CD1c-positive myeloid dendritic cell (primary cell): ENCODE measurements around the gene DHDH.
"Not testable (repeated sequence)": the region's sequence is repeated elsewhere in the genome, so short reads cannot be mapped to it uniquely, and the experiment has no call there.

ENCODE experiments used
- DNase-seq: peaks from one replicate; pipeline ENCODE4 v3.0.0-alpha.2; 2016; ENCODE audit errors: extremely low spot score

The DHDH gene

DNA sequence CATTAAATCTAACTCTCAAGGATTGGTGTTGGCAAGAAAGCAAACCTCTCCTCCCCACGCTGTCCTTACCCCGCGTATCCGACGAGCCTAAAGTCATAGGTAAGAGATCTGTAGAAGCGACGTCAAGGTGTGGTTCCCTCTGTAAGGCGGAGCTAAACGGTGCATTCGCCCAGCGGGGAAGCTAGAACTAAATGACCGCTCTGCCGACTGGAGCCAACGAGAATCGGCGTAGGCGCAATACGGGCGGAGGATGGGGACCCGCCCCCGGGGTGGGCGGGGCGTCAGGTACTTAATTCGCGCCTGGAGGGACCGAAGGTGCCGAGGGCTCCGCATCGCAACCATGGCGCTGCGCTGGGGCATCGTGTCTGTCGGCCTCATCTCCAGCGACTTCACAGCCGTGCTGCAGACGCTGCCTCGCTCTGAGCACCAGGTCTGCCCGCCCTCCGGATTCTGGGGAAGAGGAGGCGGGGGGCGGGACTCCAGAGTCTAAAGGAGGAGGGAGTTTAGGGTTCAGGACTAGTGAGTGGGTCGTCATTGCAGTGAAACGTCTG lies at the start of gene DHDH:
DHDH (plus strand) TSS at position 318 of the 551 bp plus-strand sequence; CDS start at position 341, 23 bp downstream.
- peak; percentile 82 for DNase-seq

DNA sequence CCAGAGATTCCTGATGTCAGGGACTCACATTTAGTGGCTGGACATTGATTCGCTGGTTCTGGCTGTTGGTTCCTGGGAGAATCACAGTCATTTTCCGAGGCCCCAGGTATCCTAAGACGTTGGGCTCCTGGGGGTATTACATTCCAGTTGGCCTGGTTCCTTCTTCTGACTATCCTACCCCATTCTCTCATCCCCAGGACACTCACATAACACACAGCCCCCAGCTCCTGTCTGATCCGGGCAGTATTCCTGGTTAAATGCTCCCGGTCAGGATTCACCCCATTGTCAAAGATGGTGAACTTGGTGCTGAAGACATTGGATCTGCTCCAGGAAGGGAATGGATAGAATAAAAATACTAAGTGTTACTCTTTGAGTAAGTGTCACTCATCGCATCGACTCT lies 49.8 kb upstream of the DHDH start:
- no peak for DNase-seq

DNA sequence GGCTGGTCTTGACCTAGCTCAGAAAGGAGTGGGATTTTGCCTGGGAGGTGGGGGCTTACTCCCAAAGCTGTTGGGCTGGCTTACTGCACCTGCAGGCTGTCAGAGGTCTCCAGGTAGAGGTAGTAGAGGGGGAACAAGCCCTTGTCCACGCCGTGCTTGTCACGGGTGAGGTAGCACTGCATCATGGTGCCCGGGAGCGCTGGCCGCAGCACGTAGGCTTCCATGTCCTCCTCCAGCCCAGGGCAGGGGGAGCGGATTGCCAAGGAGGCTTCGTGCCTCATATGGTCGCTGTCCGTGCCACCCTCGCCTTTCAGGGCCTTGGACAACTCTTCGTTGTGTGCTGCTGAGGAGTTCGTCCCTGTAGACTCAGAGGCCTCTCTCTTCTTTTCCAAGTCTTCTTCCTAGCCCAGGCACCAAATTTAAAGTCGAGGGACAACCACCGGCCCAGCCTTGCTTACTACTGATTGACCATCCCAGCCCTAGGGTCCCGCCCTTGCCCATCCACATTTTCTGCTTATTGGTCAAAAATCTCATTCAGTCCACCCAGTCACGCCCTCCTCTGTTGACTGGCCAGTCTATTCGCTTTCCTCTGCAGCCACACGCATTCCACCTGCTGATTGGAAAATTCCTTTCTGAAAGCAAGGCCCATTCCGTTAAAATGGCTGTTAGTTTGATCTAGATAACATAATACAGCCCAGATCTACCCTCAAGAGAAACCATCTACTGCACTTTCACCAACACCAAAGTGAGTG lies 45.5 kb upstream of the DHDH start:
- DNase-seq: no peak

DNA sequence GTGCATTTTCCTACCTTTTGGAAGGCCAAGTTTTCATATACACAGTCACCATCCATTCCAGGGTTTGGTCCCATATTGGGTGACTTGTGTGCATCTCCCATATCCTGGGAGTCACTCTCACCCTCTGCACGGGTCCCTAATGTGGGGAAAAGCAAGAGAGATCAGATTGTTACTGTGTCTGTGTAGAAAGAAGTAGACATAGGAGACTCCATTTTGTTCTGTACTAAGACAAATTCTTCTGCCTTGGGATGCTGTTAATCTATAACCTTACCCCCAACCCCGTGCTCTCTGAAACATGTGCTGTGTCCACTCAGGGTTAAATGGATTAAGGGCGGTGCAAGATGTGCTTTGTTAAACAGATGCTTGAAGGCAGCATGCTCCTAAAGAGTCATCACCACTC lies 44.0 kb upstream of the DHDH start:
- not testable (repeated sequence) for DNase-seq

DNA sequence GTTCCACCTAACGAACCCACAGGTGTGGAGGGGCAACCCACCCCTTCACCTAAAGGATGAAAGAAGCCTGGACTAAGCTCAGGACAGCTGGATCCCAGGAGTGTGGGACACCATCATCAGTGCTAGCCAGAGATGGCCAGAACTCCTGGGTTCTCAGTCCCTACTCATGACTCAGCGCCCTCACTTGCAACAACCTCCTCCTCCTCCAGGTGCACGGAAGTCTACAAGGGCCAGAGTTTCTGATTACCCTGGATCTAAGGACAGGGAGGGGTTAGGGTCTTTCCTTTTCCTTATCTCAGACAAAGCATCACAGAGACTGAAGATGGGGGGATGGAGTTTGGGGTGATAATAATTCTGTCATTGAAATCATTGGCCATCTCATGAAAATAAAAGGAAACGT lies 42.9 kb upstream of the DHDH start:
- DNase-seq: no peak

DNA sequence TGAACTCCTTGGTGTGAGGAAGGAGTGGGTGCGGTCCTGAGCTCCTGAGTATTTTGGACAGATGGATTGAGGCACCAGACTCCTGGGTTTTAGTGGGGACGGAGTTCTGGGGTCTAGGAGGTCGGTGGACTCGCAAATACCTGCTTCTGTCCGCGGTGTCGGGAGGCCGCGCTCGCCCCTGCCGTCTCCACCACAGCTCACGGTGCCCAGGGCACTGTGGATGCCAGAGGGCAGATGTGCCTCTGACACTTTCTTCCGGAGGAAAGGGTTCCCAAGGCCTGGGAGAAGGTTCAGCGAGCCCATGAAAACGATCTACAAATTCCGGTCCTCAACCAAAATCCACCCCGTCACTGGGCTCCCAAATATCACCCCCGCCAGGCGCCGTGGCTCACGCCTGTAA lies 38.3 kb upstream of the DHDH start:
- DNase-seq: no peak

DNA sequence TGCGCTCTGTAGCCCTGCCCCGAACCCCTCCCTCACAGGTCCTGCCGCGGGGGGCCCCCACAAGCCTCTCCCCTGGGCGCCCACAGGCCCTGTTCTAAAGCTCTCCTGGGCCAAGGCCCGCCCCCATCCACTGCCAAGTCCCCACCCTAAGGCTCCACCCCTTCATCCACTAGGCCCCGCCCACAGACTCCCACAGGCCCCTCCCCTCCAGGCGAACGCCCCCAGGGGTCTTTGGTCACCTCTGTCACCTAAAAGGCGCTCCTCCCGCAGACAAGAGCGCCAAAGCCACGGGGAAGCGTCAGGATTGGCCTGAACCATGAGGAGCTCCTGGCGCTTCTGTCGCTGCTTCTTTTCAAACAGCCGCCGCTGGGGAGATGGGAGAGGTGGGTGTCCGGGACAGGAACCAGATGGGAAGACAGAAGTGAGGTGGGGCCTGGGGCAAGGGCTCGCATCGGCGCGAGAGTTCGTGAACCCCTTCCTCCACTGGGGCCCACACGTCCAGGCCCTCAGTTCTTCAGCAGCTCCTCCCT lies 37.2 kb upstream of the DHDH start:
- no peak for DNase-seq

DNA sequence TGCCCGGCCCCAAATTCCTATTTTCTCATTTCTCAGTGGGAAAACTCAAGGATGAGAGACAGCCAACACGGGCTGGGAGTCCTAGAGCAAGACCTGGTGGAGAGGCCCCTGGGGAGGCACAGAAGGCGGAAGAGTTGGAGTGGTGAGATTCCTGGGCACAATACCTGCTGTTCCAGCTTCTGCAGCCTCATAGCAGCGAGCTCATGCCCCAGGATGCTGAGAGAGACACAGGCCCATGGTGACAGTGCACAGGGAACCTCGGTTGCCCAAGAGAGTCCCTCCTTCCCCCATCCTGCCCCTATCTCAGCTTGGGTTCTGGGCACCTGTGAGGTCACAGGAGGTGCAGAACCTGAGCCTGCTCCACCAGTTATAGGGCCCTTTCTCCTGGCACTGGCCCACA lies 36.3 kb upstream of the DHDH start:
- DNase-seq: no peak

DNA sequence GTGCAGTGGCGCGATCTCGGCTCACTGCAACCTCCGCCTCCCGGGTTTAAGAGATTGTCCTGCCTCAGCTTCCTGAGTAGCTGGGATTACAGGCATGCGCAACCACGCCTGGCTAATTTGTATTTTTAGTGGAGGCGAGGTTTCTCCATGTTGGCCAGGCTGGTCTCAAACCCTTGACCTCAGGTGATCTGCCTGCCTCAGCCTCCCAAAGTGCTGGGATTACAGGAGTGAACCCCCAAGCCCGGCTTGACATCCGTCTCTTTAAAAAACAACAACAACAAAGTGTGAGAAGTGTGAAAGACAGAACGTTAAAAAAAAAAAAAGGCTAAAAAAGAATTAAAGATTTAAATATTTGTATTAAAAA lies 34.1 kb upstream of the DHDH start:
- not testable (repeated sequence) for DNase-seq

DNA sequence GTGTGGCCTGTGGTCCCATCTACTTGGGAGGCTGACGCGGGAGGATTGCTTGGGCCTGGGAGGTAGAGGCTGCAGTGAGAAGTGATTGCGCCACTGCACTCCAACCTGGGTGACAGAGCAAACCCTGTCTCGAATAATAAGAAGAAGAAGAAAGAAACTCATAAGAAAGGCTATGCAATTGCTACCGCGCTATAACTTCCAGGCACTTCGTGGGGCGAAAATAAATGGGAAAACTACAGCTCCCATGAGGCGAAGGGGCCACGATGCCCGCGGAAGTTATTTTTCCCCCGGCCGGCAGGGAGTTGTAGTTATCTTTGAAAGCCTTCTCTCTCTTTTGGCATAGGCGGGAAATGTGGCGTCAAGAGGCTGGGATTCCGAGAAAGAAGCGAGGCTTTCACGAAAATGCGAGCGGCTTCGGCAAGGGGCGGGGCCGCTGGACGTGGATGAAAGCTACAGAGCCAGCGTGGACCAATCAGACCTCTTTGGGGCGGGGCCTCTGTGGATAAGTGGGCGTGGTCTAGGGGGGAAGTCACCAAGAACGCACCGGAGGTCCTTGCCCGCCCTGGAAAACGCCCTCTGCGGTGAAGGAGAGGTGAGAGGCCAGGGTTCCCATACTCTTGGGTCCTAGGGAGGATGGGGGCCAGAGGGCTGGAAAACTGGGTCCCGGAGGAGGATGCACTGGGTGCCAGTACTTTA lies 33.6 kb upstream of the DHDH start, which contains the start of gene NUCB1:
NUCB1 (plus strand) TSS at position 532 of the 696 bp plus-strand sequence. CDS start 485 bp downstream, outside the sequence.
- peak; percentile 100 for DNase-seq

DNA sequence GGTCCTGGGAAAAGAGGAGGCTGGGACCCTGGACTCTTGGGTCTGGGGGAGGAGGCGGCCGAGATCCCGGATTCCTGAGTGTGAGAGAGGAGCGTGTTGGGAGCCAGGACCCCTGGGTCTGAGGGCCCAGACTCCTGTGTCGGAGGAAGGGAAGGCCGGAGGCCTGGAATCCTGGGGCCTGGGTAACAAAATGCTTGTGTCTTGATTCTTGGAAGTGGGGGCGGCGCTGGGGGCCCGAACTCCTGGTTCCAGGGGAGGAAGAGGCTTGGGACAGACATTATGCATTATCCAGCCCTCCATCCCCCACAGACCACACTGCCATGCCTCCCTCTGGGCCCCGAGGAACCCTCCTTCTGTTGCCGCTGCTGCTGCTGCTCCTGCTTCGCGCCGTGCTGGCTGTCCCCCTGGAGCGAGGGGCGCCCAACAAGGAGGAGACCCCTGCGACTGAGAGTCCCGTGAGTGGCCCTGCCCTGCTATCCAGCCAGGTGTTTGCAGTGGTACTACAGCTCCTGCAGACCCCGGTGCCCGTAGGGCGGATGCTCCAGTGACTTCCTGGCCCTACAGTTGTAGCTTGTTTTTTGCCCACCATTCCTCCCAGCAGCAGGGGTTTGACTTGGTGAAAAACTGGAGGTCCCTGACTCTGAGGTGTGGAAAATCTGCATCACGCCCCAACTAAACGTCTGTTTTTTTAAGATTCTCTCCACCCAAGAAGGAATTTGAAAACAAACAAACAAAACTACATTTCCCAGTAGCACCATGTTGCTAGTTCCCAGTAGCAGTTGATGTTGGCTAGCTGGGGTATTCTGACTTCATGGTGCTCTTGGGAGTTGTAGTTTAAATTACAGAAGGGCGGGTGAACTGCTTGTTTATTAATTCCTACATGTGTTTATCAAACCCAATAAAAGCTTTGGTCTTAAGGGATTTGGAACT lies 32.8 kb upstream of the DHDH start:
- DNase-seq: peak; percentile 55

DNA sequence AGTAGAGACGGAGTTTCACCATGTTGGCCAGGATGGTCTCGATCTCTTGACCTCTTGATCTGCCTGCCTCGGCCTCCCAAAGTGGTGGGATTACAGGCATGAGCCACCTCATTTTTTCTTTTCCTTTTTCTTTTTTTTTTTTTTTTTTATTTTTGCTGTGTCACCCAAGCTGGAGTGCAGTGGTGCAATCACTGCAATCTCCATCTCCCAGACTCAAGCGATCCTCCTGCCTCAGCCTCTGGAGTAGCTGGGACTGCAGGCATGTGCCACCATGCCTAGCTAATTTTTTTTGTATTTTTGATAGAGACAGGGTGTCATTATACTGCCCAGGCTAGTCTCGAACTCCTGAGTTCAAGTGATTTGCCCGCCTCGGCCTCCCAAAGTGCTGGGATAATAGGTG lies 31.2 kb upstream of the DHDH start:
- DNase-seq: not testable (repeated sequence)

DNA sequence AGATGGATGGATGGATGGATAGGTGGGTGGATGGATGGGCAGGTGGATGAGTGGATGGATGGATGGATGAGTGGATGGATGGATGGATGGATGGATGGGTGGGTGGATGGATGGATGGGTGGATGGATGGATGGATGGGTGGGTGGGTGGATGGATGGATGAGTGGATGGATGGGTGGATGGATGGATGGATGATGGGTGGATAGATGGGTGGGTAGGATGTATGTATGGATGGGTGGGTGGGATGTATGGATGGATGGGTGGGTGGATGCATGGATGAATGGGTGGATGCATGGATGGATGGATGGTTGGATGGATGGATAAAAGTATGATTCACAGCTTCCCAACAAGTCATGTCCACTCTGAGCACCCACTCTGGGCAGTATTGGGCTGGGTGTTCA lies 29.7 kb upstream of the DHDH start:
- DNase-seq: not testable (repeated sequence)

DNA sequence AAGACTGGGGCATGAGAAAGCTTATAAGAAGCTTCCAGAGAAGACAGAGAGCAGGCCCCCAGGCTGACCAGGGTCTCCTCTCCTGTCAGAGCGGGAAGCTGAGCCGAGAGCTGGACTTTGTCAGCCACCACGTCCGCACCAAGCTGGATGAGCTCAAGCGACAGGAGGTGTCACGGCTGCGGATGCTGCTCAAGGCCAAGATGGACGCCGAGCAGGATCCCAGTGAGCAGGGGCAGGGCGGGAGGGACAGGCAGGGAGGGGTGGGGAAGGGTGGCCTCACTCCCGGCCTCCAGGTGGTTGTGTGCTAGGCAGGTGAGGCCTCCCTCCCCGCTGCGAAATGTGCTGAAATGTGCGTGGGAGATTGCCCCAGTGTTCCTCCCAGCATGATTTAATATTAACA lies 27.8 kb upstream of the DHDH start:
- DNase-seq: no peak

DNA sequence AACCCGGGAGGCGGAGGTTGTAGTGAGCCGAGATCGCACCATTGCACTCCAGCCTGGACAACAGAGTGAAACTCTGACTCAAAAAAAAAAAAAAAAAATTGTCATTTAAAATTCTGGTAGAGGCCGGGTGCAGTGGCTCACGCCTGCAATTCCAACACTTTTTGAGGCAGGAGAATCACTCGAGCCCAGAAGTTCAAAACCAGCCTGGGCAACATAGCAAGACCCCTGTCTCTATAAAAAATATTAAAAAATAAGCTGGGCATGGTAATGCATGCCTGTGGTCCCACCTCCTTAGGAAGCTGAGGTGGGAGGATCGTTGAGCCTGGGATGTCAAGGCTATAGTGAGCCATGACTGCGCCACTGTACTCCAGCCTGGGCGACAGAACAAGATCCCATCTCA lies 27.2 kb upstream of the DHDH start:
- no peak for DNase-seq

DNA sequence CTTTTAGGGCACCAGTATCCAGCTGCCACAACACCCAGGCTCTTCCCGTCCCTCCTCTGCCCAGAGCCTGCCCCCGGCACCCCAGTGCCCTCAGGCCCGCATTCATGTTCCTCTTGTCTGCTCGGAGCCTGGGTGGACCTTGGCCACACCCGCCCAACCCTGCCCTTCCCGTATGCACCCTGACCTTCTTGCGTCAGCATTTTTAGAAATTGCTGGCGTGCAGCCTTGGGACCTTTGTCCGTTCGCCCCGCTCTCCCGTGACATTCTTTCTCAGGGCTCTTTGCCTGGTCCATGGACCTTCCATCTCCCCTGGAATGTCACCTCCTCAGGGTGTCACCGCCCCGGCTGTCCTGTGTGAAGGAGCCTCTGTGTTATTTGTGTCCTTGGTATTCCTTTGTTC lies 25.8 kb upstream of the DHDH start:
- peak; percentile 66 for DNase-seq

DNA sequence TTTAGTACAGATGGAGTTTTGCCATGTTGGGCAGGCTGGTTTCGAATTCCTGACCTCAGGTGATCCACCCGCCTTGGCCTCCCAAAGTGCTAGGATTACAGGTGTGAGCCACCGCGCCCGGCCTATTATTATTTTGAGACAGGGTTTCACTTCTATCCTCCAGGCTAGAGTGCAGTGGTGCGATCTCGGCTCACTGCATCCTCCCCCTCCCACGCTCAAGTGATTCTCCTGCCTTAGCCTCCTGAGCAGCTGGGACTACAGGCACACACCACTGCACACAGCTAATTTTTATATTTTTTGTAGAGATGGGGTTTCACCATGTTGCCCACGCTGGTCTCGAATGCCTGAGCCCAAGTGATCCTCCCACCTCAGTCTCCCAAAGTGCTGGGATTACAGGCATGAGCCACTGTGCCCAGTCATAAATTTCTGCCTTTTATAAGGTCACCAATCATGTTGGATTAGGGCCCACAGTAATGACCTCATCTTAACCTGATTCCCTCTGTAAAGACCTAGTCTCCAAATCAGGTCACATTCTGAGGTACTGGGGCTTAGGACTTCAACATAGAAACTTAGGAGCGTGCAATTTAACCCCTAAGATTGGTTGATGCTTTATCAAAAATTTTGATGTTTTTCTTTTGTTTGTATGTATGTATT lies 23.9 kb upstream of the DHDH start:
- not testable (repeated sequence) for DNase-seq

DNA sequence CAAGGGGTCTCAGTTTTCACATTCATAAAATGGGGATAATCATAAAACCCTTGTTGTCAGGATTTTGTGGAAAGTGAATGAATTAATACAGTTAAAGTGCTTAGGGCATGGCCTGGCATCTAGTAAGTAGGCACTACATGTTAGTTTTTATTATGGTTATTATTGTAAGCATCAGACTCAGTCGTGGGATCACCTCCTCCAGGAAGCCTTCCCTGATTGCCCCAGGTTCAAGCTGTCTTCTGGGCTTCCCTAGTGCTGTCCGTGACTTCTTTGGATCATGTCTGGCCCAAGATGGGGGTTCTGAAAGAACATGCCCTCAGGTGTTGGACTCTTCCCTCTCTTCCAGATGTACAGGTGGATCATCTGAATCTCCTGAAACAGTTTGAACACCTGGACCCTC lies 22.7 kb upstream of the DHDH start:
- no peak for DNase-seq

DNA sequence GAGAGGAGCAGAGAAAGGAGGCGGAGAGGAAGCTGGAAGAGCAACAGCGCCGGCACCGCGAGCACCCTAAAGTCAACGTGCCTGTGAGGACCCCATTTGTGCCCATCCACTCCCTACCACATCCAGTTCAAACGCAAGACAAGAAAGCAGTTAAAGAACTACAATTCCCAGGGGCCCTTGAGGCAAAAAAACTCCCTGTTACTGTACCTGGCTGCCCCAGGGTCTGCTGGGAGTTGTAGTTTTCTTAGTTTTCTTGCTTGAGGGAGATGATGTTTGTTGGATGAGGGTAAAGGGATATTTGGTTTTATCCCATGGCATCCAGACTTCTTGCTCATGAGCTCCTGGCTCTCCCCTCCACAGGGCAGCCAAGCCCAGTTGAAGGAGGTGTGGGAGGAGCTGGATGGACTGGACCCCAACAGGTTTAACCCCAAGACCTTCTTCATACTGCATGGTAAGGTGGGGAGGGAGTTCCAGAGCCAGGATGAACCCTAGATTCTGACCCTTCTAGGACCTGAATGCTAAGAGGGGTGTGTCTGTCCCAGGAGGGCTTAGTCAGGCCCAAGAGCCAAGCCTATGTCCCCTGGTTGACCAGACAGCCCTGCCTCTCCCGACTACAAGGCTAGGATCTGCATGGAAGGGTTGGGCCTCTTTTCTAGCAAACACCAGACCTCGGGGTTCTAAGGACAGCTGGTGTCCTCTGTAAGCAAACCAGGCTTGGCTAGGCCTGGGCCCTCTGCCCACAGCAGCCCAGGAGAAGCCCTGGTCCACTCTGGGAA lies 20.2 kb upstream of the DHDH start:
- DNase-seq: peak; percentile 43

DNA sequence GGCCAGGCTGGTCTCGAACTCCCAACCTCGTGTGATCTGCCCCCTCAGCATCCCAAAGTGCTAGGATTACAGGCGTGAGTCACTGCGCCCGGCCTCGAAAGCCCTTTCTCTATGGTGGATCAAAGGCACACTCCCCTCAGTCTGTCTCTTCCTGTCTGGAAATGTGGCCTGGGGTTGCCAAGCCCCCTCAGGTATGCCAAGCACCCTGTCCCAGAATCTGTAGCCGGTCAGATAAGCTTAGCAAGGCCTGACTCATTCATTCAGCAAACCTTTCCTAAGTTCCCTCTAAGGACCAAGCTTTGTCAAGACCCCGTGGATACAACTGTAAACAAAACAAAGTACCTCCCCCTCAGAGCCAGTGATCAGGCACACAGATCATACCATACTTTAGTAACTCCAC lies 19.3 kb upstream of the DHDH start:
- DNase-seq: no peak
